Measurements from ENCODE around the gene RNFT2.
"Not testable (repeated sequence)": the region's sequence is repeated elsewhere in the genome, so short reads cannot be mapped to it uniquely, and the experiment has no call there.

Gene RNFT2

DNA sequence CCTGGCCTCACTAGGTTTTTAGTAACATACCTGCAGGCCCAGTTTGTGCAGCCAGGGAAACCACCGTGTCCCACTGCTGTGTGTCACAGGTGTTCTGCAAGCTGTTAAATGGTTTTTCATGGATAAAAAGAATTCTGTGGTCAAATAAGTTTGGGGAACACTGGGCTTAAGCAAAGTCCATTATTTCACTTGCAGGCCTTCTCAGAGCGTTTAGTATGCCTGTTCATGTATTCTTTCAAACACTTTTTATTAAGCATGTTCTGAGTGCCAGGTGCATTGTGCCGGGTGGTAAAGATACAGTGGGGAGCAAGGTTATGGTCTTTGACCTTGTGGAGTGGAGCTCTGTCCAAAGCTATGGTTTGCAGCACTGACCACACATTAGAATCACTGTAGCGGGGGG, 7.4 kb downstream of the RNFT2 start:
- DNase-seq = no peak

DNA sequence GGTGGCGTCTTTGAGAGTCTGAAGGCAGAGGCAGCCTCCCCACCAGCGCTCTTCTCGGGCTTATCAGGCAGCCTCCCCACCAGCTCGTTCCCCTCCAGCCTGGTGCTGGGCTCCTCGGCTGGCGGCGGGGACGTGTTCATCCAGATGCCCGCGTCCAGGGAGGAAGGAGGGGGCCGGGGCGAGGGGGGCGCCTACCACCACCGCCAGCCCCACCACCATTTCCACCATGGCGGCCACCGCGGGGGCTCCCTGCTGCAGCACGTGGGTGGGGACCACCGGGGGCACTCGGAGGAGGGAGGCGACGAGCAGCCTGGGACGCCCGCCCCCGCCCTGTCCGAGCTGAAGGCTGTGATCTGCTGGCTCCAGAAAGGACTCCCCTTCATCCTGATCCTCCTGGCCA, 11.8 kb downstream of the RNFT2 start:
- no peak for DNase-seq

DNA sequence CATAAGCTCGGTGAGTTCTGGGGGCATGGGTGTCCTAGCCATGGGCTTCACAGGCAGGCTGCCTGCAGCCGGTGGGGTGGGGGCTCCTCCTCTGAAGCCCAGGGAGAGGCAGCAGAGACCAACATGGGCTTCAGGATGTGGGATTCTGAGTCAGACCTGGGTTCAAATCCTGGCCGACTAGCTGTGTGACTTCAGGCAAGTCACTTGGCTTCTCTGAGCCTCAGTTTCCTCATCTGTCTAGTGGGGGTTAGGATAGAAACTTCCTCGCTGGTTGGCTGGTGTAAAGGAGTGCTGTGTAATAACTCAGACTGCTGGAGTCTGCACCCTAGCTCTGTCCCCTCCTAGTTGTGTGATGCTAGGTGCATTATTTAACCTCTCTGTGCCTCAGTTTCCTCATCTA, 12.2 kb downstream of the RNFT2 start:
- DNase-seq = no peak

DNA sequence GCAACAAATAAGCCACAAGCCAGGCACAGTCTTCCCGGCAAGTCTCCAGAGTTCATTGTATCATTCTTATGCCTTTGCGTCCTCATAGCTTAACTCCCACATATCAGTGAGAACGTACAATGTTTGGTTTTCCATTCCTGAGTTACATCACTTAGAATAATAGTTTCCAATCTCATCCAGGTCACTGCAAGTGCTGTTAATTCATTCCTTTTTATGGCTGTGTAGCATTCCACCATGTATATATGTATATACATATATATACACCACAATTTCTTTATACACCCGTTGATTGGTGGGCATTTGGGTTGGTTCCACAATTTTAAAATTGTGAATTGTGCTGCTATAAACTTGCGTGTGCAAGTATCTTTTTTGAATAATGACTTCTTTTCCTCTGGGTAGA, 16.0 kb downstream of the RNFT2 start:
- DNase-seq = not testable (repeated sequence)

DNA sequence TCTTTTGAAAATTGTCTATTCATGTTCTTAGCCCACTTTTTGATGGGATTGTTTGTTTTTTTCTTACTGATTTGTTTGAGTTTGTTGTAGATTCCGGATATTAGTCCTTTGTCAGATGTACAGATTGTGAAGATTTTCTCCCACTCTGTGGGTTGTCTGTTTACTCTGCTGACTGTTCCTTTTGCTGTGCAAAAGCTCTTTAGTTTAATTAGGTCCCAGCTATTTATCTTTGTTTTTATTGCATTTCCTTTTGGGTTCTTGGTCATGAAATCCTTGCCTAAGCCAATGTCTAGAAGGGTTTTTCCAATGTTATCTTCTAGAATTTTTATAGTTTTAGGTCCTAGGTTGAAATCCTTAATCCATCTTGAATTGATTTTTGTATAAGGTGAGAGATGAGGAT, 16.7 kb downstream of the RNFT2 start:
- not testable (repeated sequence) for DNase-seq

DNA sequence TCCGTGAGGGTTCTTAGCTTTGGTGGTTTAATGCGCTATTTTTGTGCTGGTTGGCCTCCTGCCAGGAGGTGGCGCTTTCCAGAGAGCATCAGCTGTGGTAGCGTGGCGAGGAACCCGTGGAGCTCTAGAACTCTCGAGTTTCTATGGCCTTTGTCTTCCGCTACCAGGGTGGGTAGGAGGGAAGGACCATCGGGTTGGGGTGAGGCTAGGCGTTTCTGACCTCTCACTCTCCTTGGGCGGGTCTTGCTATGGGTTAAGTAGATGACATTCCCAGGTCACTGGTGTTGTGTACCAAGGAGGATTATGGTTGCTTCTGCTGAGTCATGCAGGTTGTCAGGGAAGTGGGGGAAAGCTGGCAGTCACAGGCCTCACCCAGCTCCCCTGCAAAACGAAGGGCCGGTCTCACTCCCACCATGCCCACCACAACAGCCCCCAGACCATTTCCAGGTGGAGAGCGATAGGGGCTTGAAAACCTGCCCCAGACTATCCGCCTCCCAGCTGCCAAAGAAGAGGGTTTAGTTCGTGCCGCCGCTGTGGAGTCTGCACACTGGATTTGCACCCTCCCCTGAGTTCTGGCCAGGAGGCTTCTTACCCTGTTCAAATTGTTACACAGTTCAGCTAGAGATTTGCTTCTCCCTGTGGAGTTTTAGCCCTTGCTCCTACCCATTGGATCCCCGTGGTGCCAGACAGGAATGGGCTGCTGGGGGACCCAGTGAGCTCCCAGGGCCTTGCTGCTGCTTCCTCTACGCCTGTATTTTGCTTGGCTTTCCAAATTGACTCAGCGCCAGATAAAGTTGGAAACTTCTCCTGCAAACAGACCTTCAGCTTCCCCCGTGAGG, 21.9 kb downstream of the RNFT2 start:
- peak; percentile 8 to 41 (median 15) for DNase-seq

DNA sequence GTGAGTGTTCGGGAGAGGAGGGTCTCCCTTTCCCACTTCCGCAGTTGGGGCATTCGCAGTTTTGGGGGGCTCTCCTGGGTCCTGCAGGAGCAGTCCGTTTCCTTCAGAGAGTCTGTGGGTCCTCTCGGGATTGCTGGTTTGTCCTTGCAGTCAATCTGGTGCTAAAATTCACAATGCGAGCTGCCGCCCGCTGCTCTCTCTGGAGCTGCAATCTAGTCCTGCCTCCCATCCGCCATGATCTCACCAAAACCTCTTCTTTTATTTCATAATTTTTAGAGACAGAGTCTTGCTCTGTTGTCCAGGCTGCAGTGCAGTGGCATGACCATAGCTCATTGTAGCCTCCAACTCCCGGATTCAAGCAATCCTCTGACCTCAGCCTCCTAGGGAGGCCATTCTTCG, 22.5 kb downstream of the RNFT2 start:
- DNase-seq = no peak

DNA sequence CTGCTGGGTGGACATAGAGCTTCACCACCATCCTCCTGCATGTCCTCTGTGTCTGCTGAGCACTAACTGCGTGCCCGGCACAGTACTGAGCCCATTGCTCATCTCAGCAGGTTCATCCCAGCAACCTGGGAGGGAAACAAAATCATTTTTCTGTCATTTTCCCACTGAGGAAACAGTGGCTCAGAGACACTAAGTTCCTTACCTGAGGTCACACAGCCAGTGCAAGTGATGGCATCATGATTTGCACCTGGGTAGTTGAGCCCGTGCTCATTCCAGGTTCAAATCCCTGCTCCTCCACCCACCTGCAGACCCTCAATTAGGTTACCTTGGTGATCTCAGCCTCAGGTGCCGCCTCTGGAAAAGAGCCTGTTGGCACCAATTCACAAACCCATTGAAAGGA, 23.4 kb downstream of the RNFT2 start:
- no peak for DNase-seq

DNA sequence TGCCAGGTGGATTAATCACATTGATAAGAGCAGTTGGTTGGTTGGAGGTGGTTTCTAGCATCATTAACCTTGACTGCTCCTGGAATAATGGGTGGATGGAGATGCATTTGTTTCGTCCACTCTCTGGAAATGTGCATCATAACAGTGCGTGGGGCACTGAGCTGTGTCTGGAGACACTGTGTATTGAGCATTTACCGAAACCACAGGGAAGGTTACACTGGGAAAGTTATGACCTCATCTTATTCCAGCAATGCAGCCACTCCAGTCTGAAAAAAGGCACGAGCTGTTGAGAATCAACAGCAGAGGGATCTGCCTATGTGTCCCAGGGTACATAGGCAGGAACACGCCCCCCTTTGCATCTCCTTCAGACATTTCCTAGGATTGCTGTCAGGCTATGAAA, 27.2 kb downstream of the RNFT2 start:
- DNase-seq = no peak

DNA sequence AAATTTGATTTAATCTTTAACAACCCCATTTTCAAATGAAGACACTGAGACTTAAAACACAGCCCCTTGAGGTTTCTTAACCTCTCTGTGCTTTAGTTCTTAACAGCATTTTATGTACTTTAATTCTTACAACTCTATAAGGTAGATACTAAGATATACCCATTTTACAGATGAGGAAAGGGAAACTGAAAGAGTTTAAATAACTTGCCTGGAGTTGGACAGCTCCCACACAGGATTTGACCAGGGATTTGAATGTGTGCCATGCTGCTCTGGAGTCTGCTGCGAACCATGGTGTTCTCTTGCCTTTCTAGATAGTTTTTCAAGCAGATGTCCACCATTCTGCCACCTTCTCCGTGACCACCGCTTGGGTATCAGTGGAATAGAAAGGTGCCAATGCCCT, 28.2 kb downstream of the RNFT2 start:
- no peak for DNase-seq

DNA sequence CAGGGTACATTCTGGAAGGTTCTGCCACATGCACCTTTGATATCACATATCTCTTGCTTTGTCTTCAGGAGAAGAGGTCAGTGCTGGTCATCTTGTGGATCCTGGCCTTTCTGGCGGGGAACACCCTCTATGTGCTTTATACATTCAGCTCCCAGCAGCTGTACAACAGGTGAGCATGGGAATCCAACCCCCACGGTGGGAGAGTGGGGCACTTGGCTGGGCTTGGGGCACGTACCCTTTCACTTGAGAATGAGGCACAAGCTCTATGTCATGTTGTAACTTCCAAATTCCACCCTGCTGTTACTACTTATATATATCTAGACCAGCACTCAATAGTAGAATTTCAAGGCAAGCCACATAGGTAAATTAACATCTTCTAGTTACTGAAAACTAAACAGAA, 28.6 kb downstream of the RNFT2 start:
- DNase-seq = no peak

DNA sequence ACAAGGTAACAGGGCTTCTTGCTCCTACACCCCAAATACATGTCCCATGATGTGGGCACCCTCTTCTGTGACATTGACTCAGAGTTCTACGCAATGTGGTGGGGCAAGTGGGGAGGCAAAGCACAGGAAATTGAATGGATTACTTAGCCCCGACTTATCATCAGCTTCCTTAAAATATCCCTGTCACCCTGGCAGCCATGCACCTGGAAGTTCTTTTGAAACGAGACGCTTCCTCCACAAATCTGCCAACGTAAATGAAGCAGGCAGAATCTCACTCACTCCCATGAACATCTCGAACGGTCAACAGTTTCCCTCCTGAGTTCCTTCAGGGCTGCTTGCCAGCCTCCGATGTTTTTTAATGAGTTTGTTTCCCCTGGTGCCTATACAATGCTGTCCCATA, 33.5 kb downstream of the RNFT2 start:
- DNase-seq = no peak

DNA sequence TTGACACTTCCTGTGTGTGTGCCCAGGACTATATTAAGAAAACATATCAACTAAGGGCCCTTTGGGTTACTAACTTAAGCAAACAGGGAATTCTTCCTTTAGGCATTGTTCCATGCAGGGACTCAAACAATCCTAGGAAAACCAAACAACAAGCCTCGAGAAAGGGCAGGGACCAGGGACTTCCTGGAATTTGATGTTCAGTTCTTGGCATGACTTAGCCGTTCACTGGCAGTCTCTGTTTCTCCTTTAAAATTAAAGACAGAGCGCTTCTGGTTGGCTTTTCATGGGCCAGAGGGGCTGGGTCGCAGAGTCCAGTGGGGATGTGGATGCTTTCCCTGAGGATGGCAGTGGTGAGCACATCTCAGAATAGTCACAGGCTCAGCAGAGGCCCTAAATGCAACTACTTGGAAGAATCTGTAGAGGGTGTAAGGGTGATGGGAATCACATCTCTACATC, 35.2 kb downstream of the RNFT2 start:
- DNase-seq = no peak

DNA sequence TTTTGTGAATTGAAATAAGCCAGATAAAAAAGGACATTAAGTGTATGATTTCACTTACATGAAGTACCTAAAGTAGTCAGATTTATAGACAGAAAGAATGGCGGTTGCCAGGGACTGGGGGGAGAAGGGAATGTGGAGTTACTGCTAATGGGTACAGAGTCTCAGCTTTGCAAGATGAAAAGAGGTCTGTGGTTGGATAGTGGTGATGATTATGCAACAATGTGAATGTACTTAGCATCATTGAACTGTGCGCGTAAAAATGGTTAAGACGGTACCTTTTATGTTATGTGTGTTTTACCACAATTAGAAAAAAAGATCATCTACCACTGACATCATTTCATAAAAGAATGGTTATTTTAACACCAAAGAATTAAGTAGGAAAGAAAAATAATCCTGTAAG, 35.9 kb downstream of the RNFT2 start:
- DNase-seq = no peak

DNA sequence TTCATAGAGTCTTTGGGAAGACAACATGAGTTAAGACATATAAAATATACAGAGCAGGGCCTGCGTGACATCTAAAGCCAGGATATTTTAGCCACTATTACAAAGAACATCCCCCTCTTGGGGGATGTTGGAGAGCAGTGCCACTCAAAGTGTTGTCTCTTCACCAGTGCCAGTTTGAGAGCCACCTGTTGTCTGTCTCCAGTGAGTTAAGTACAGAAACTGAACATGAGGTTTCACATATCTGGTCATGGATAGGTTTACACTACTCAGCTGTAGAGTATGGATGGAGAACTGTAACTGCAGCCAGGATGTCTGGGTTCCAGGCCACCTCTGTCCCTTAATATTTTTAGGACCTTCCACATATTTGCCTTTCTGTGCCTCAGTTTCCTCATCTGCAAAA, 39.1 kb downstream of the RNFT2 start:
- no peak for DNase-seq

DNA sequence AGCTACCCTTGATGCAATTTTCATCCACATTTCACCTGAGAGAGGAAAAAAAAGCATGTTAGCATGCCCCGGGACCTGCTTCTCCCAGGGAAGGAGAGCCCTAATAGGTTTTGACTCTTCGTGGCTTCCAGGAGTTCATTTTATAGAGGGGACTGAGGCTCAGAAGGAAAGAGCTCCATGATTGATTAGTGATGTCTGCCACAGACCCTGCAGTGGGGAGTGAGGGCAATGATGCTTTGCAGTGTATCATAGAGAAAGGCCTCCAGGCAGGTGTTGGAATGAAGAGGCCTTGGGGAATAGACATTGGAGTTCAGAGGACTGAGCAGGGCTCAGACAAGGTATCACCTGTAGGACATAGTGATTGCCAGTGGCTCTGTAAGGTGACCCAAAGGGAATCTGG, 41.5 kb downstream of the RNFT2 start:
- no peak for DNase-seq

DNA sequence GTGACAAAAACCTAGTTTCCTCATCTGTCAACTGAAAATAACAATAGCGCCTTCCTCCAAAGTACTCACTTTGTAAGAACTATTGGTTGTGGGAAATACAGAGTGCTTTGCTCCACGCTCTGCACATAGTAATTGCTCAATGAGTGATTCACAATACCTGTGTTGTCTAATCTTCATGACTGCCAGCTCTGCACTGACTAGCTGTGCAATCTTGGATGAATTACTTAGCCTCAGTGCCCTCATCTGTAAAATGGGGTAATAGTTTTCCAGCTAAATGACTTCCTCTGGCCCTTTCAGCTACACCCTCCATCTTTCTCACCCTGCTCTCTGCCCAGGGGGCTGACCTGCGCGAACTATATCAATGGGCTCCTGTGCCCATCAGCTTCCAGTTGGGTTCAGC, 42.8 kb downstream of the RNFT2 start:
- DNase-seq = no peak

DNA sequence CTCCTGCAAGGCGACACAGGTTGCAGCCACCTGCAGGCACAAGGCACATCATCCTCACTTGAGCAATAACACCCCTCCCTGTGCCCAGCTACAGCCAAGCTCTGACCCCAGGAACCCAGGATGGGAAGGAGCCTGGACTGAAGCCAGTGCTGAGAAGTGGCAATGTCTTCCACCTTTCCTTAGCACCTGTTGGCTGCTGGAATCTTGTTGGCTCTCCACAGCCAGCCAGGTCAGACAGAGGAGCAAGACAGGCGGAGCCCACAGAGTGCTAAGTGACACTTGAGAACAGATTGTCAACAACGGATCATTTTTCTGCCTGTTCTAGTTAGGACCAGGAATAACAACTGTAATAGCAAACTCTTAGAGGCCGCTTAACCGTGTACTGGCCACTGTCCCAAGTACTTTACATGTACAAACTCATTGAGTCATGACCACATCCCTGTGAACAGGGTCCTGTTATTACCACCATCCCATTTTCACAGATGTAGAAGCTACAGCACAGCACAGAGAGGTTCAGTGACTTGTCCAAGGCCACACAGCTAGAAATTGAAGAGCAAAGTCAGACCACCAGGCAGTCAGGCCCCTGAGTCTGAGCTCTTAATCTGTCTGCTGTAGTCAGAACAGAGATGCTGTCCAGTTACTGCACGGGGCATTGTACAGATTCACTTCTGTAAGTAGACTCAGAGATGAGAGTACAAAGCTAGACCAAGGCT, 45.6 kb downstream of the RNFT2 start:
- DNase-seq = no peak

DNA sequence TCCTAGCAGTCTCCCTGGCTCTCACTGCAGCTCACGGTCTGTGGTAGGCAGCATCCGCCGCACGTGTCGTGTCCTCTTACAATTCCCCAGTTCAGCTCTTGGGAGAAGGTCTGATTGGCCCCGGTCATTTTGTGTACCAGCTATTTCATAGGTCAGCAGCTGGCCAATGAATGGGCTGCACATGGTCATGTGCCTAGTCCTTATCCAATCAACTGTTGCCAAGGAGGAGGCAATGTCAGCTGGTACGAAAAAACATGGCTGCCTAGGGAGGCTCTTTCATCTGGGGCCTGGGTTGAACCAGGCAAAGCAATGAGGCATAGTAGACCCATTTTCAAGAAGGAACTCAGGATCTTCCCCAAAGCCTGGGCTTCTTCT, 46.1 kb downstream of the RNFT2 start:
- no peak for DNase-seq

DNA sequence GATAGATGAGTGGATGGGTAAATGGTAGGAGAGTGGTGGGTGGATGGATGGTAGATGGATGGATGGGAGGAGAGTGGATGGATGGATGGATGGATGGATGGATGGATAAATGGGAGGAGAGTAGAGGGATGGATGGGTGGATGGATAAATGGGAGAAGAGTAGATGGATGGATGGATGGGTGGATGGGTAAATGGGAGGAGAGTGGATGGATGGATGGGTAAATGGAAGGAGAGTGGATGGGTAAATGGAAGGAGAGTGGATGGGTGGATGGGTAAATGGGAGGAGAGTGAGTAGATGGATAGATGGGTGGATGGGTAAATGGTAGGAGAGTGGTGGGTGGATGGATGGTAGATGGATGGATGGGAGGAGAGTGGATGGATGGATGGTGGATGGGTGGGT, 51.4 kb downstream of the RNFT2 start:
- not testable (repeated sequence) for DNase-seq

DNA sequence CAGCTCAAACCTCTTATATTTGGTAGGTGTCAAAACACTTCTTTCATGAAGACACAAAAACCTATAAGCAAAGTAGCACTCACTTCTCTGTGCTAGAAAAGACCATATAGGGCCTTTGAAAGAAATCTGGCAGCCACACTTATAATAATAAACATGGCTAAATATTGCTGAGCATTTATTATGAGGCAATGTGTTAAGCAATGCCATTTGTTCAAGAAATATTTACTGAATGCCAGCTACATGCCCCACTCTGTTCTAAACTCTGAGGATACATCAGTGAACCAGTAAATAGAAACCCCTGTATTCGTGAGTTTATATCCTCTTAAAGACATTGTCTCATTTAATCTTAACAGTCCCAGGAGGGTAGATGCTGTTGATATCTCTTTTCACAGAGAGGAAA, 52.0 kb downstream of the RNFT2 start:
- no peak for DNase-seq

DNA sequence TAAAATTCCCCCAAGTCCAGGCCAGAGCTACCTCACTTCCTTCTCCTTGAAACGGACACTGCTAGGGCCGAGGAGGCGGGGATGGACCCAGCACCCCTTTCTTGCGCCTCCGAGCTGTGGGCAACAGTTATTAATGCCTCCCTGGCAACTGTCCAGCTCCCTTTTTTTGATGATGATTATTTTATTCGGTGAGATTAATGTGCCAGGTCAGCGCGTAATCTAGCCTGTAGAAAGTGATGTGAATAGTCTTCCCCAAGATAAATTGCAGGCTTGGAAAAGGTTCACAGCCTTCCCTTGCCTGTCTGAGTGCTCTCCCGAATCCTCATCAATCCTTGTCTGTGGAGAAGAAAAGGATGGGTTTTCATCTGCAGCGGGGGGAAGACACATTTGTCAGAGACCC, 54.3 kb downstream of the RNFT2 start:
- no peak for DNase-seq

DNA sequence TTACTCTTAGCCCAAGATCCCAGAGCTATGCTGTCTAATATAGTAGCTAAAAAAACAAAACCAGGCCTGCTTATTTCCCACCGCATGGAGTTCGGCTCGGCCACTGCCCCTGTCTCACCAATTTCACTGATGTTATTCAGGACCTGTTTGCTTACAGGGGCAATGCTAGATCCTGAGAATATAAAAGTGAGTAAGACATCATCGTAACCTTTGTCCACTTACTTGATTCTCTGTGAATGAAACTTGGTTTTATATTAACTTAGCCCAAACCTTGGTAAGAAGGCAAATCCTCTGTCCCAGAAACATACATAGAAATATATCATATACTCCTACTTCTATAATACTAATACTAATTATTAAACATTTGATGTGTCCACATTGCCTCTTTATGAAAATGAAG, 56.6 kb downstream of the RNFT2 start:
- no peak for DNase-seq

DNA sequence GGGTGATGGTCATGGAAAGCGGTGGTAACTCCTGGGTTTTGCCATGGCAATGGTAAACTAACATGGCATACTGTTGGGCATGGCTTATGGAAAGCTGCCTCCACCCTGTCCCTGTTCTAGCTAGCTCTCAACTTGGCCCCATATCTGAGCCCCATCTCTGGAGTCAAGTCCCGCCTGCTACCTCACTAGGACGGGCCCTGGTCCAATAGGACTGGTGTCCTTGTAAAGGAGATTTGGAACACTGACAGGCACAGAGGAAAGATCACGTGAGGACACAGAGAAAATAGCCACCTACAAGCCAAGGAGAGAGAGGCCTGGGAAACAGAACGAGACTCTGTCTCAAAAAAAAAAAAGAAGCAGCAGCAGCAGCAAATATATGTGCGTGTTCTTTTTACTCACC, 59.8 kb downstream of the RNFT2 start:
- no peak for DNase-seq

DNA sequence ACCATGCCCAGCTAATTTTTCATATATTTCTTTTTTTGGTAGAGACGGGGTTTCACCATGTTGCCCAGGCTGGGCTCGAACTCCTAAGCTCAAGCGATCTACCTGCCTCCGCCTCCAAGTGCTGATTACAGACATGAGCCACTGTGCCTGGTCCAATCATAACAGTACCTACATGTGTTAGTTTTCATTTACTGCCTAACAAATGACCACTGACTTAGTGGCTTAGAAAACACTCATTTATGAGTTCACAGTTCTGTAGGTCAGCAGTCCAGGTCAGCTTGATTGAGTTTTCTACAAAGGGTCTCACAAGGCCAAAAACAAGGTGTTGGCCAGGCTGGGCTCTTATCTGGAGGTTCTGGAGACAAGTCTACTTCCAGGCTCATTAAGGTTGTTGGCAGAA, 60.6 kb downstream of the RNFT2 start:
- DNase-seq = no peak
